IMR-90 (cell line): ENCODE data around the gene CLEC10A.

Experiments
- BHLHE40 ChIP-seq: fragments of 150-350 bp; IDR thresholded peaks from 2 replicates; pipeline ENCODE4 v1.6.1; 2016; ENCODE audit warnings: mild to moderate bottlenecking, low read depth, low read length
- CEBPB ChIP-seq: IDR thresholded peaks from 2 replicates; pipeline ENCODE4 v1.6.1; 2012; ENCODE audit warnings: low read depth, low read length, improper control_type of control experiment
- MAFK ChIP-seq: IDR thresholded peaks from 2 replicates; pipeline ENCODE4 v1.6.1; 2012; ENCODE audit warnings: low read depth, low read length, improper control_type of control experiment
- MXI1 ChIP-seq: IDR thresholded peaks from 2 replicates; pipeline ENCODE4 v1.6.1; 2012; ENCODE audit warnings: low read depth, mild to moderate bottlenecking, low read length, moderate library complexity, borderline replicate concordance
- POLR2A ChIP-seq: IDR thresholded peaks from 2 replicates; pipeline ENCODE4 v1.6.1; 2012; ENCODE audit warnings: mild to moderate bottlenecking, low read depth, low read length
- RFX5 ChIP-seq: IDR thresholded peaks from 2 replicates; pipeline ENCODE4 v1.8.0; 2012; ENCODE audit warnings: low read depth, mild to moderate bottlenecking, low read length, moderate library complexity
- TF ChIP-seq, protein P1 (sequence below): fragments of 150-350 bp; IDR thresholded peaks from 2 replicates; pipeline ENCODE4 v1.6.1; 2016; ENCODE audit warnings: low read depth, mild to moderate bottlenecking, low read length, moderate library complexity, borderline replicate concordance
- TF ChIP-seq, protein P2 (sequence below): conservative IDR thresholded peaks from 2 replicates; pipeline ENCODE4 v1.5.1; 2012; ENCODE audit warnings: mild to moderate bottlenecking, low read depth, low read length, improper control_type of control experiment

DNA sequence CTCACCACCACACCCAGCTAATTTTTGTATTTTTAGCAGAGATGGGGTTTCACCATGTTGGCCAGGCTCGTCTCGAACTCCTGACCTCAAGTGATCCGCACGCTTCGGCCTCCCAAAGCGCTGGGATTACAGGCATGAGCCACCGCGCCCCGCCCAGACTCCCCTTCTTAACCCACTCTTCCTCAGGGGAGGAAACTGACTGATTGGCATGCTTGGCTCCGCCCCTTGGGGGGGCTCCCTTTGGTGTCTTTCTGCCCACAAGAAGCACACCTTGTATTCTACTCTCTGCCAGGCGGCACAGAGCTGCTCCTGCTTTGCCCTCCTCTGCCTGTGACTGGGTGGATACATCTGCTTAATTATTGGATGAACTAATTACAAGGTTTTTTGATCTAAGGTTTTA, 39.3 kb upstream of the CLEC10A start:
- TF ChIP-seq, protein P1, sequence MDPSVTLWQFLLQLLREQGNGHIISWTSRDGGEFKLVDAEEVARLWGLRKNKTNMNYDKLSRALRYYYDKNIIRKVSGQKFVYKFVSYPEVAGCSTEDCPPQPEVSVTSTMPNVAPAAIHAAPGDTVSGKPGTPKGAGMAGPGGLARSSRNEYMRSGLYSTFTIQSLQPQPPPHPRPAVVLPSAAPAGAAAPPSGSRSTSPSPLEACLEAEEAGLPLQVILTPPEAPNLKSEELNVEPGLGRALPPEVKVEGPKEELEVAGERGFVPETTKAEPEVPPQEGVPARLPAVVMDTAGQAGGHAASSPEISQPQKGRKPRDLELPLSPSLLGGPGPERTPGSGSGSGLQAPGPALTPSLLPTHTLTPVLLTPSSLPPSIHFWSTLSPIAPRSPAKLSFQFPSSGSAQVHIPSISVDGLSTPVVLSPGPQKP: no peak
- TF ChIP-seq MXI1: no peak
- TF ChIP-seq, protein P2, sequence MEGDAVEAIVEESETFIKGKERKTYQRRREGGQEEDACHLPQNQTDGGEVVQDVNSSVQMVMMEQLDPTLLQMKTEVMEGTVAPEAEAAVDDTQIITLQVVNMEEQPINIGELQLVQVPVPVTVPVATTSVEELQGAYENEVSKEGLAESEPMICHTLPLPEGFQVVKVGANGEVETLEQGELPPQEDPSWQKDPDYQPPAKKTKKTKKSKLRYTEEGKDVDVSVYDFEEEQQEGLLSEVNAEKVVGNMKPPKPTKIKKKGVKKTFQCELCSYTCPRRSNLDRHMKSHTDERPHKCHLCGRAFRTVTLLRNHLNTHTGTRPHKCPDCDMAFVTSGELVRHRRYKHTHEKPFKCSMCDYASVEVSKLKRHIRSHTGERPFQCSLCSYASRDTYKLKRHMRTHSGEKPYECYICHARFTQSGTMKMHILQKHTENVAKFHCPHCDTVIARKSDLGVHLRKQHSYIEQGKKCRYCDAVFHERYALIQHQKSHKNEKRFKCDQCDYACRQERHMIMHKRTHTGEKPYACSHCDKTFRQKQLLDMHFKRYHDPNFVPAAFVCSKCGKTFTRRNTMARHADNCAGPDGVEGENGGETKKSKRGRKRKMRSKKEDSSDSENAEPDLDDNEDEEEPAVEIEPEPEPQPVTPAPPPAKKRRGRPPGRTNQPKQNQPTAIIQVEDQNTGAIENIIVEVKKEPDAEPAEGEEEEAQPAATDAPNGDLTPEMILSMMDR: no peak
- TF ChIP-seq CEBPB: no peak
- no peak for TF ChIP-seq POLR2A
- TF ChIP-seq MAFK: no peak
- no peak for TF ChIP-seq RFX5
- TF ChIP-seq BHLHE40: no peak
